ENCODE data around the gene OARD1.

OARD1 gene

GRCh38 chr6:41074692-41075436 is 2.7 kb upstream of the OARD1 start:
- DNase-seq (ENCODE audit: low read depth in 2 of 2), result no peak

- no peak for DNase-seq (ENCODE audit: low read depth in 2 of 2)
Observed at GRCh38 chr6:41073968-41074691, 2.0 kb upstream of the OARD1 start.

GRCh38 chr6:41073203-41073967 is 1.2 kb upstream of the OARD1 start:
- DNase-seq (ENCODE audit: low read depth in 2 of 2), result peak; percentile 59 to 76

GRCh38 chr6:41072836-41073202 is 663 bp upstream of the OARD1 start, which contains the start of gene NFYA:
Gene NFYA (plus strand): TSS chr6:41072974. CDS start chr6:41079090, 6,116 bp downstream.
- no peak for DNase-seq (ENCODE audit: low read depth in 2 of 2)

GRCh38 chr6:41071501-41071922 is 644 bp downstream of the OARD1 start:
- peak in 1 of 2 experiments; percentile 63 for DNase-seq (ENCODE audit: low read depth in 2 of 2)

GRCh38 chr6:41066867-41067304 is 5.3 kb downstream of the OARD1 start:
- peak; percentile 22 to 55 for DNase-seq (ENCODE audit: low read depth in 2 of 2)

- no peak for DNase-seq (ENCODE audit: low read depth in 2 of 2)
Observed at GRCh38 chr6:41065550-41066026, 6.6 kb downstream of the OARD1 start.

- DNase-seq (ENCODE audit: low read depth in 2 of 2), result no peak
Observed at GRCh38 chr6:41064841-41065240, 7.3 kb downstream of the OARD1 start.

- DNase-seq (ENCODE audit: low read depth in 2 of 2), result no peak
Observed at GRCh38 chr6:41063884-41064285, 8.3 kb downstream of the OARD1 start.

- no peak for DNase-seq (ENCODE audit: low read depth in 2 of 2)
Observed at GRCh38 chr6:41062056-41062455, 10.1 kb downstream of the OARD1 start.

GRCh38 chr6:41061196-41061726 is 10.9 kb downstream of the OARD1 start:
- DNase-seq (ENCODE audit: low read depth in 2 of 2), result no peak

- no peak for DNase-seq (ENCODE audit: low read depth in 2 of 2)
Observed at GRCh38 chr6:41059556-41059955, 12.6 kb downstream of the OARD1 start.

- no peak for DNase-seq (ENCODE audit: low read depth in 2 of 2)
Observed at GRCh38 chr6:41058783-41059181, 13.4 kb downstream of the OARD1 start.

- no peak for DNase-seq (ENCODE audit: low read depth in 2 of 2)
Observed at GRCh38 chr6:41056768-41057490, 15.2 kb downstream of the OARD1 start.

- no peak for DNase-seq (ENCODE audit: low read depth in 2 of 2)
Observed at GRCh38 chr6:41055149-41055548, 17.0 kb downstream of the OARD1 start.

- DNase-seq (ENCODE audit: low read depth in 2 of 2), result no peak
Observed at GRCh38 chr6:41054511-41054910, 17.6 kb downstream of the OARD1 start.

GRCh38 chr6:41053041-41053440 is 19.1 kb downstream of the OARD1 start, which contains the start of gene APOBEC2:
Gene APOBEC2 (plus strand): TSS chr6:41053202. CDS start chr6:41053348, 146 bp downstream.
- no peak for DNase-seq (ENCODE audit: low read depth in 2 of 2)

- no peak for DNase-seq (ENCODE audit: low read depth in 2 of 2)
Observed at GRCh38 chr6:41051873-41052272, 20.3 kb downstream of the OARD1 start.

GRCh38 chr6:41050536-41050935 is 21.6 kb downstream of the OARD1 start:
- DNase-seq (ENCODE audit: low read depth in 2 of 2), result no peak

- DNase-seq (ENCODE audit: low read depth in 2 of 2), result no peak
Observed at GRCh38 chr6:41049955-41050354, 22.2 kb downstream of the OARD1 start.

GRCh38 chr6:41049521-41049920 is 22.6 kb downstream of the OARD1 start:
- no peak for DNase-seq (ENCODE audit: low read depth in 2 of 2)

Measured in stimulated activated CD4-positive, alpha-beta T cell treated with anti-CD3 and anti-CD28 coated beads, Interleukin-12 subunit alpha, Interleukin-12 subunit beta, amount 100 ng/mL, for 24 hours (primary cell).